SK-N-SH (cell line): ENCODE measurements around the gene SFXN3. TPM values are rescaled to one million over a fixed set of nuclear protein-coding genes. Genes with fewer than 3 reads are reported as not detected.

Experiments used
- CTCF ChIA-PET: fragments of 300-600, 350-600 bp; formaldehyde crosslinking; extraction: SDS; loops from one replicate; lab custom pipeline; 2021; lab: Yijun Ruan, JAX
- POLR2A ChIA-PET: fragments of 350-600 bp; sonication (Branson Sonifier 250); formaldehyde crosslinking; extraction: SDS; loops from one replicate; lab custom pipeline; 2020; ENCODE audit warnings: antibody characterized with exemption, inconsistent platforms; lab: Yijun Ruan, JAX
- DNase-seq: peaks from one replicate; pipeline ENCODE4 v3.0.0; 2012
- H2AFZ ChIP-seq: fragments of 200-600 bp; sonication (generic); 2 replicates; pipeline ENCODE4 v1.8.1; 2016; ENCODE audit warnings: antibody characterized with exemption, mild to moderate bottlenecking, low read depth
- H3F3A ChIP-seq: fragments of 200-600 bp; sonication (generic); replicated peaks from 2 replicates; pipeline ENCODE3; 2016; ENCODE audit warnings: antibody characterized with exemption, mild to moderate bottlenecking; ENCODE audit not compliant: insufficient read depth
- H3K27ac ChIP-seq, 2 experiments: fragments of 200-500 bp in 1 of 2; fragments of 200-600 bp in 1 of 2; sonication (Bioruptor generic) in 1 of 2; sonication (generic), shearing (Covaris generic) in 1 of 2; 2 replicates each; pipeline versions ENCODE4 v1.5.1 to v1.6.1; 2014 to 2016; ENCODE audit warnings: low read depth in 2 of 2, inconsistent platforms in 1 of 2, low read length in 1 of 2, mild to moderate bottlenecking in 1 of 2, mixed read lengths in 1 of 2
- H3K27me3 ChIP-seq: fragments of 200-600 bp; sonication (generic), shearing (Covaris generic); 2 replicates; pipeline ENCODE4 v1.6.1; 2016; ENCODE audit warnings: mixed run types; ENCODE audit not compliant: insufficient read depth
- H3K36me3 ChIP-seq, 2 experiments: fragments of 200-500 bp in 1 of 2; fragments of 200-600 bp in 1 of 2; sonication (Bioruptor generic) in 1 of 2; sonication (generic) in 1 of 2; replicated peaks in 1 of 2; 2 replicates each; pipeline versions ENCODE3 to v1.5.1; 2014 to 2016; ENCODE audit warnings: low read length in 1 of 2, mild to moderate bottlenecking in 1 of 2; ENCODE audit not compliant: insufficient read depth in 2 of 2, control insufficient read depth in 1 of 2
- H3K4me1 ChIP-seq, 2 experiments: fragments of 200-500 bp in 1 of 2; fragments of 200-600 bp in 1 of 2; sonication (Bioruptor generic) in 1 of 2; sonication (generic), shearing (Covaris generic) in 1 of 2; 2 replicates each; pipeline versions ENCODE4 v1.5.1 to v1.6.1; 2014 to 2016; ENCODE audit warnings: low read depth in 1 of 2, low read length in 1 of 2, mixed run types in 1 of 2; ENCODE audit not compliant: insufficient read depth in 2 of 2, control insufficient read depth in 1 of 2
- H3K4me2 ChIP-seq: fragments of 200-600 bp; sonication (generic), shearing (Covaris generic); 2 replicates; pipeline ENCODE4 v1.6.1; 2017; ENCODE audit warnings: mixed run types
- H3K4me3 ChIP-seq, 2 experiments: fragments of 200-500 bp in 1 of 2; fragments of 200-600 bp in 1 of 2; sonication (Bioruptor generic) in 1 of 2; sonication (generic), shearing (Covaris generic) in 1 of 2; 2 replicates each; pipeline versions ENCODE4 v1.5.1 to v1.8.1; 2014 to 2016; ENCODE audit warnings: low read depth in 2 of 2, inconsistent platforms in 1 of 2, low read length in 1 of 2, mild to moderate bottlenecking in 1 of 2, mixed read lengths in 1 of 2, moderate library complexity in 1 of 2
- H3K79me2 ChIP-seq: fragments of 200-600 bp; sonication (generic); 2 replicates; pipeline ENCODE4 v1.8.1; 2017; ENCODE audit warnings: mild to moderate bottlenecking; ENCODE audit not compliant: insufficient read depth
- H3K9ac ChIP-seq: fragments of 200-600 bp; sonication (generic); 2 replicates; pipeline ENCODE4 v1.6.1; 2017; ENCODE audit warnings: mixed run types
- H3K9me2 ChIP-seq: fragments of 200-600 bp; sonication (generic); 2 replicates; pipeline ENCODE4 v1.6.1; 2017; ENCODE audit warnings: mixed run types
- H3K9me3 ChIP-seq: fragments of 200-600 bp; sonication (generic); 2 replicates; pipeline ENCODE4 v1.6.1; 2017; ENCODE audit warnings: mixed run types, mild to moderate bottlenecking, moderate library complexity
- H4K20me1 ChIP-seq: fragments of 200-600 bp; sonication (generic); 2 replicates; pipeline ENCODE4 v1.6.1; 2017; ENCODE audit warnings: mild to moderate bottlenecking, mixed run types; ENCODE audit not compliant: insufficient read depth
- CHD2 ChIP-seq: fragments of 150-350 bp; IDR thresholded peaks from 2 replicates; pipeline ENCODE4 v1.6.1; 2018; ENCODE audit warnings: low read length; ENCODE audit not compliant: partially characterized antibody
- CTCF ChIP-seq: fragments of 200-600 bp; sonication (generic); IDR thresholded peaks from 2 replicates; pipeline ENCODE4 v1.6.1; 2017; ENCODE audit warnings: antibody characterized with exemption, mild to moderate bottlenecking, moderate library complexity
- ELF1 ChIP-seq: IDR thresholded peaks from 2 replicates; pipeline ENCODE4 v1.4.0; 2012
- FOXJ3 ChIP-seq: sonication (generic); formaldehyde crosslinking; IDR thresholded peaks from 2 replicates; pipeline ENCODE4 v1.5.1; 2020; ENCODE audit warnings: mild to moderate bottlenecking, missing genetic modification reagents
- GABPA ChIP-seq: IDR thresholded peaks from 2 replicates; pipeline ENCODE4 v1.4.0; 2012; ENCODE audit warnings: low read depth, mild to moderate bottlenecking
- MAX ChIP-seq: IDR thresholded peaks from 2 replicates; pipeline ENCODE4 v1.4.0; 2012; ENCODE audit warnings: low read depth
- MEF2A ChIP-seq: IDR thresholded peaks from 2 replicates; pipeline ENCODE4 v1.4.0; 2012; ENCODE audit warnings: low read depth, borderline replicate concordance
- NRF1 ChIP-seq: IDR thresholded peaks from 2 replicates; pipeline ENCODE4 v1.6.1; 2012; ENCODE audit warnings: low read depth, mild to moderate bottlenecking, low read length
- POLR2AphosphoS5 ChIP-seq: IDR thresholded peaks from 2 replicates; pipeline ENCODE4 v1.6.1; 2012; ENCODE audit warnings: low read depth, low read length
- RAD21 ChIP-seq: IDR thresholded peaks from 2 replicates; pipeline ENCODE4 v1.6.1; 2012; ENCODE audit warnings: mild to moderate bottlenecking, low read length
- RCOR1 ChIP-seq: fragments of 150-350 bp; IDR thresholded peaks from 2 replicates; pipeline ENCODE4 v1.6.1; 2017; ENCODE audit warnings: antibody characterized with exemption, low read length
- SIN3A ChIP-seq: IDR thresholded peaks from 2 replicates; pipeline ENCODE4 v1.6.1; 2012; ENCODE audit warnings: low read depth, mild to moderate bottlenecking, low read length, moderate library complexity, borderline replicate concordance
- SMC3 ChIP-seq: IDR thresholded peaks from 2 replicates; pipeline ENCODE4 v1.6.1; 2012; ENCODE audit warnings: low read depth, low read length, improper control_type of control experiment
- TCF12 ChIP-seq: IDR thresholded peaks from 2 replicates; pipeline ENCODE4 v1.4.0; 2012
- TEAD4 ChIP-seq: IDR thresholded peaks from 2 replicates; pipeline ENCODE4 v1.4.0; 2012; ENCODE audit warnings: mild to moderate bottlenecking, borderline replicate concordance; ENCODE audit not compliant: insufficient read depth
- YY1 ChIP-seq: IDR thresholded peaks from 2 replicates; pipeline ENCODE4 v1.4.0; 2012; ENCODE audit warnings: low read depth, mild to moderate bottlenecking
- ZBTB33 ChIP-seq: IDR thresholded peaks from 2 replicates; pipeline ENCODE4 v1.4.0; 2012; ENCODE audit warnings: low read depth, borderline replicate concordance
- WGBS: methylation state at CpG from one replicate; pipeline ENCODE4 v1.1.6; 2017; ENCODE audit warnings: low lambda C conversion rate; 5-methylcytosine and 5-hydroxymethylcytosine counted together
- polyA plus RNA-seq, 3 experiments: library from polyadenylated mRNA; depleted of rRNA; stranded (reverse); fragments of >200 nt; gene quantifications; 2 replicates each; pipeline ENCODE4 v1.2.3, GENCODE V29; 2012

The SFXN3 gene
- polyA plus RNA-seq, 1 of the 3 experiments (the other 2 are of a cell fraction): 142 TPM

GRCh38 chr10:100989088-100989487 lies 41.9 kb upstream of the SFXN3 start:
- no peak for TF ChIP-seq YY1
- no peak for TF ChIP-seq RCOR1
- TF ChIP-seq TEAD4: no peak
- no peak for TF ChIP-seq MAX
- no peak for TF ChIP-seq MEF2A
- no peak for TF ChIP-seq NRF1
- TF ChIP-seq CTCF: no peak
- no peak for TF ChIP-seq FOXJ3 (CRISPR knock-in tag)
- TF ChIP-seq GABPA: no peak
- no peak for TF ChIP-seq CHD2
- no peak for TF ChIP-seq TCF12
- no peak for TF ChIP-seq RAD21
- Histone ChIP-seq H3K9me3 (no peaks in the 10 kb centered on the region), H3K4me2 (peak overlapping the region; percentile 98), H3K9ac (no peak overlapping the region), H2AFZ (no peak overlapping the region), H3K9me2 (no peaks in the 10 kb centered on the region), H3K27ac (no peak overlapping the region), H4K20me1 (0 out of 2 replicates have a peak, but pooled peaks cover 4% of the 10 kb centered on the region), H3K36me3 (peaks cover 29 to 52% of the 10 kb centered on the region in 2 experiments), H3K27me3 (no peaks in the 10 kb centered on the region), H3K79me2 (peaks cover 57% of the 10 kb centered on the region), H3K4me1 (peaks cover 21 to 45% of the 10 kb centered on the region in 2 experiments), H3K4me3 (peak overlapping the region in 1 of 2 experiments; percentile 98; a peak in 2 of 4 replicates), H3F3A (peaks cover 4% of the 10 kb centered on the region)
- ChIA-PET POLR2A (no interaction called here), CTCF (interaction anchor here (1.1 to 24.5 kb wide), 5 partner anchors 9 to 52 kb away, joined by 3 to 443 read pairs (median 17); partner anchors contain the start of gene LZTS2)
- 83% methylated on average over 19 of the region's 21 CpGs for WGBS
- no peak for DNase-seq

GRCh38 chr10:100993986-100994708 lies 36.9 kb upstream of the SFXN3 start:
- Histone ChIP-seq H3K36me3 (peaks cover 22 to 44% of the 10 kb centered on the region in 2 experiments), H3K4me1 (peaks cover 10 to 31% of the 10 kb centered on the region in 2 experiments), H2AFZ (no peak overlapping the region), H3K9me3 (no peaks in the 10 kb centered on the region), H3K9ac (no peak overlapping the region), H3F3A (peaks cover 32% of the 10 kb centered on the region), H3K79me2 (peaks cover 31% of the 10 kb centered on the region), H3K27ac (peak overlapping the region in 1 of 2 experiments; percentile 28; a peak in 1 of 4 replicates), H3K27me3 (no peaks in the 10 kb centered on the region), H4K20me1 (0 out of 2 replicates have a peak, but pooled peaks cover 4% of the 10 kb centered on the region), H3K4me2 (no peak overlapping the region), H3K9me2 (no peaks in the 10 kb centered on the region), H3K4me3 (no peak overlapping the region)
- ChIA-PET POLR2A (interaction anchor here (1.6 kb wide), 1 partner anchor 15 kb away, joined by 3 read pairs; no protein-coding TSS in a partner anchor), CTCF (interaction anchor here (0.6 to 24.5 kb wide), 24 partner anchors 9 to 1468 kb away, joined by 3 to 443 read pairs (median 4); partner anchors contain the start of gene SEMA4G)
- peak; percentile 70 for DNase-seq
- TF ChIP-seq RAD21 (peak; percentile 77), SMC3 (peak; percentile 78), ELF1 (no peak), CTCF (peak; percentile 77), SIN3A (0 out of 2 replicates have a peak, but pooled peaks have one; percentile 21), ZBTB33 (no peak), POLR2AphosphoS5 (peak; percentile 11; the same call in 1 of the 2 replicates)
- WGBS: 62% methylated on average over 10 of the region's 10 CpGs
